Lower leg skin (tissue), 3 donors: ENCODE measurements around the gene MGLL.

Experiments used
- POLR2A ChIP-seq, 2 donors: fragments of 450-650 bp; IDR thresholded peaks; one replicate each; pipeline ENCODE4 v1.6.1; 2016 to 2017; ENCODE audit warnings: antibody characterized with exemption in 2 of 2, mild to moderate bottlenecking in 1 of 2, moderate library complexity in 1 of 2
- TF ChIP-seq, protein P1 (sequence below), 3 donors: fragments of 450-650 bp; IDR thresholded peaks; one replicate each; pipeline ENCODE4 v1.5.1; 2016; ENCODE audit warnings: antibody characterized with exemption in 3 of 3, mild to moderate bottlenecking in 3 of 3, moderate library complexity in 2 of 3

DNA sequence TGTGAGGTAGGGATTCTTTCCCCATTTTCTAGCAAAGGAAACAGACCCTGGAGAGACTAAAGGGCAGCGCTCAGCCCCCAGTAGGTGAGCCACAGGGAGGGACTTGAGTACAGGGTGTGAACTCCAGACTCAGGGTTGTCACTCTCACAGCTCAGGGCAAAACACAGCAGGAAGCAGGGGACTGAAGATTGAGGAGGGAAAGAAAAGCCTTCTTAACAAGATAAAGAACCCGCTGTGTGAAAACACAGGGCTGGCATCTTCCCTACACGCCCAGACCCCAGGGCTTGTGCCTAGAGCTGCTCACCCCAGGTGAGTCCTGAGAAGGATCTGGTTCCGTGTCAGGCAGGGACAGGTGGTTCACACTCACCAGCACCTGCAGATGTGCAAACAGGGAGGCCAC, 90.0 kb downstream of the MGLL start:
- TF ChIP-seq, protein P1, sequence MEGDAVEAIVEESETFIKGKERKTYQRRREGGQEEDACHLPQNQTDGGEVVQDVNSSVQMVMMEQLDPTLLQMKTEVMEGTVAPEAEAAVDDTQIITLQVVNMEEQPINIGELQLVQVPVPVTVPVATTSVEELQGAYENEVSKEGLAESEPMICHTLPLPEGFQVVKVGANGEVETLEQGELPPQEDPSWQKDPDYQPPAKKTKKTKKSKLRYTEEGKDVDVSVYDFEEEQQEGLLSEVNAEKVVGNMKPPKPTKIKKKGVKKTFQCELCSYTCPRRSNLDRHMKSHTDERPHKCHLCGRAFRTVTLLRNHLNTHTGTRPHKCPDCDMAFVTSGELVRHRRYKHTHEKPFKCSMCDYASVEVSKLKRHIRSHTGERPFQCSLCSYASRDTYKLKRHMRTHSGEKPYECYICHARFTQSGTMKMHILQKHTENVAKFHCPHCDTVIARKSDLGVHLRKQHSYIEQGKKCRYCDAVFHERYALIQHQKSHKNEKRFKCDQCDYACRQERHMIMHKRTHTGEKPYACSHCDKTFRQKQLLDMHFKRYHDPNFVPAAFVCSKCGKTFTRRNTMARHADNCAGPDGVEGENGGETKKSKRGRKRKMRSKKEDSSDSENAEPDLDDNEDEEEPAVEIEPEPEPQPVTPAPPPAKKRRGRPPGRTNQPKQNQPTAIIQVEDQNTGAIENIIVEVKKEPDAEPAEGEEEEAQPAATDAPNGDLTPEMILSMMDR (IDR thresholded peaks at IDR 0.05), result no peak
- TF ChIP-seq POLR2A (IDR thresholded peaks at IDR 0.05), result no peak
